Esophagus muscularis mucosa (tissue), 4 donors: ENCODE measurements around the gene RALGAPA1. TPM values are rescaled to one million over a fixed set of nuclear protein-coding genes. Genes with fewer than 3 reads are reported as not detected.
"Not testable (repeated sequence)": the region's sequence is repeated elsewhere in the genome, so short reads cannot be mapped to it uniquely, and the experiment has no call there.

Experiments
- DNase-seq: peaks from one replicate; pipeline ENCODE4 v3.0.0-alpha.2; 2017; ENCODE audit errors: extremely low spot score
- H3K27ac ChIP-seq, 4 donors: fragments of 200-600 bp; sonication (generic); replicated peaks in 1 of 4; 1 replicate in 3 of 4; 2 replicates in 1 of 4; pipeline ENCODE4 v1.5.1; 2016 to 2019; ENCODE audit warnings: mild to moderate bottlenecking in 1 of 4
- H3K27me3 ChIP-seq, 4 donors: fragments of 200-600 bp; sonication (generic); one replicate each; pipeline versions ENCODE4 v1.5.1 to v1.6.0; 2016 to 2019
- H3K36me3 ChIP-seq, 4 donors: fragments of 200-600 bp; sonication (generic); one replicate each; pipeline ENCODE4 v1.5.1; 2016 to 2019
- H3K4me1 ChIP-seq, 4 donors: fragments of 200-600 bp; sonication (generic); one replicate each; pipeline ENCODE4 v1.5.1; 2016 to 2019
- H3K4me3 ChIP-seq, 4 donors: fragments of 200-600 bp; sonication (generic); 1 replicate in 2 of 4; 2 replicates in 2 of 4; pipeline ENCODE4 v1.5.1; 2016 to 2019; ENCODE audit warnings: mild to moderate bottlenecking in 4 of 4, moderate library complexity in 1 of 4
- H3K9me3 ChIP-seq, 4 donors: fragments of 200-600 bp; sonication (generic); 1 replicate in 3 of 4; 2 replicates in 1 of 4; pipeline ENCODE4 v1.5.1; 2016 to 2019
- CTCF ChIP-seq, 3 experiments: fragments of 200-600 bp in 2 of 3; fragments of 450-650 bp in 1 of 3; sonication (generic) in 2 of 3; IDR thresholded peaks; one replicate each; pipeline ENCODE4 v1.5.1; 2017 to 2019; ENCODE audit warnings: antibody characterized with exemption in 3 of 3, mild to moderate bottlenecking in 2 of 3, moderate library complexity in 1 of 3
- EP300 ChIP-seq: sonication (generic); formaldehyde crosslinking; IDR thresholded peaks from one replicate; pipeline ENCODE4 v1.6.1; 2017; ENCODE audit warnings: antibody characterized with exemption
- POLR2A ChIP-seq: fragments of 450-650 bp; IDR thresholded peaks from one replicate; pipeline ENCODE4 v1.6.1; 2017; ENCODE audit warnings: antibody characterized with exemption, moderate library complexity, mild to moderate bottlenecking, low read depth
- POLR2AphosphoS5 ChIP-seq, 2 donors: sonication (generic); formaldehyde crosslinking; IDR thresholded peaks; one replicate each; pipeline ENCODE4 v1.6.1; 2017; ENCODE audit warnings: antibody characterized with exemption in 2 of 2
- WGBS: methylation state at CpG from one replicate; pipeline ENCODE4 v1.1.5; 2018; 5-methylcytosine and 5-hydroxymethylcytosine counted together
- intact Hi-C: fragments of 100-400 bp; cut with DNase I; formaldehyde crosslinking; loops from one replicate; pipeline ENCODE4 v1.15.1; 2023
- total RNA-seq, 4 donors: library from RNA; depleted of rRNA; stranded (reverse); fragments of >200 nt; gene quantifications; one replicate each; pipeline versions ENCODE4 v1.1.0 to v1.2.1, GENCODE V29; 2016

Gene RALGAPA1
- total RNA-seq, 4 donors from 2014 or later, result 48.2 to 77.7 (median 52.1) TPM

GRCh38 chr14:35741345-35742031 is 67.6 kb downstream of the RALGAPA1 start:
- no peaks in the 10 kb centered on the region for H3K9me3 ChIP-seq
- no peaks in the 10 kb centered on the region for H3K27me3 ChIP-seq
- H3K27ac ChIP-seq, result no peak overlapping the region
- TF ChIP-seq CTCF (IDR thresholded peaks at IDR 0.05), result no peak
- no peak overlapping the region for H3K4me3 ChIP-seq
- H3K36me3 ChIP-seq, result peaks cover 0 to 82% (median 48%) of the 10 kb centered on the region in 4 donors
- no peaks in the 10 kb centered on the region for H3K4me1 ChIP-seq
- WGBS, result 89% methylated on average over 3 of the region's 3 CpGs
- no peak for DNase-seq
- intact Hi-C loops, result loop anchor here (10.0 kb wide), 1 partner anchor 73 kb away; no protein-coding TSS in a partner anchor

GRCh38 chr14:35740215-35740614 is 68.9 kb downstream of the RALGAPA1 start:
- 91% methylated on average over 1 of the region's 1 CpG for WGBS

DNA sequence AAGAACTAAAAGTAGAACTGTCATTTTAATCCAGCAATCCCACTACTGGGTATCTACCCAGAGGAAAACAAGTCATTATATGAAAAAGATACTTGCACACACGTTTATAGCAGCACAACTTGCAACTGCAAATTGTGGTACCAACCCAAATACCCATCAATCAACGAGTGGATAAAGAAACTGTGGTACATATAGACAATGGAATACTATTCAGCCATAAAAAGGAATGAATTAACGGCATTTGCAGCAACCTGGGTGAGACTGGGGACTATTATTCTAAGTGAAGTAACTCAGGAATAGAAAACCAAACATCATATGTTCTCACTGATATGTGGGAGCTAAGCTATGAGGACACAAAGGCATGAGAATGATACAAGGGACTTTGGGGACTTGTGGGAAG is 73.9 kb downstream of the RALGAPA1 start:
- H3K4me1 ChIP-seq, H3K9me3 ChIP-seq, DNase-seq, H3K4me3 ChIP-seq, H3K27me3 ChIP-seq, intact Hi-C loops, H3K27ac ChIP-seq: not testable (repeated sequence)
- peaks cover 0 to 68% (median 28%) of the 10 kb centered on the region in 4 donors for H3K36me3 ChIP-seq
- WGBS, result 90% methylated on average over 3 of the region's 3 CpGs

More at GRCh38 chr14:35740215-35740614, 68.9 kb downstream of the RALGAPA1 start:
- peaks cover 0 to 83% (median 47%) of the 10 kb centered on the region in 4 donors for H3K36me3 ChIP-seq
- no peaks in the 10 kb centered on the region for H3K9me3 ChIP-seq
- no peak for DNase-seq
- H3K27ac ChIP-seq, result no peak overlapping the region
- H3K4me1 ChIP-seq, result no peaks in the 10 kb centered on the region
- intact Hi-C loops, result loop anchor here (10.0 kb wide), 1 partner anchor 75 kb away; no protein-coding TSS in a partner anchor
- no peak overlapping the region for H3K4me3 ChIP-seq
- no peaks in the 10 kb centered on the region for H3K27me3 ChIP-seq
- TF ChIP-seq POLR2AphosphoS5 (IDR thresholded peaks at IDR 0.05) (no peak), EP300 (no peak), POLR2A (no peak), CTCF (IDR thresholded peaks at IDR 0.05) (no peak)

GRCh38 chr14:35733510-35733909 is 75.6 kb downstream of the RALGAPA1 start:
- H3K27me3 ChIP-seq, H3K4me3 ChIP-seq, H3K4me1 ChIP-seq, intact Hi-C loops, H3K27ac ChIP-seq, H3K9me3 ChIP-seq, DNase-seq: not testable (repeated sequence)
- peaks cover 0 to 68% (median 35%) of the 10 kb centered on the region in 4 donors for H3K36me3 ChIP-seq
- WGBS, result 95% methylated on average over 1 of the region's 1 CpG

DNA sequence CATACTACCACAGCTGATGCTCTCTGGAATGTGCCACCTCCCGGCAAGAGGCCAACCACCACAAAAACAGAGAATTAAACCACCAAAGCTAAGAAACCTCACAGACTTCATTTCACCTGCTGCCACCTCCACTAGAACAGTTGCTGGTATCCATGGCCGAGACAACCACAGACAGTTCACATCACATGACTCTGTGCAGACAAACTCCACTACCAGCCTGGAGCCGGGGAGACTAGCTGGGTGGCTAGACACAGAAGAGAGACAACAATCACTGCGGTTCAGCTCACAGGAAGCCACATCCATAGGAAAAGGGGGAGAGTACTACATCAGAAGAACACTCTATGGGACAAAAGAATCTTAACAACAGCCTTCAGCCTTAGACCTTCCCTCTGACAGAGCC is 78.2 kb downstream of the RALGAPA1 start:
- WGBS, result 94% methylated on average over 4 of the region's 4 CpGs
- TF ChIP-seq CTCF (IDR thresholded peaks at IDR 0.05) (no peak), POLR2A (no peak), EP300 (no peak), POLR2AphosphoS5 (IDR thresholded peaks at IDR 0.05) (no peak)
- intact Hi-C loops, result no loop called here
- H3K27ac ChIP-seq, result no peak overlapping the region
- no peak overlapping the region for H3K4me3 ChIP-seq
- H3K36me3 ChIP-seq, result peaks cover 5 to 53% (median 25%) of the 10 kb centered on the region in 4 donors
- DNase-seq, result no peak
- no peaks in the 10 kb centered on the region for H3K4me1 ChIP-seq
- H3K27me3 ChIP-seq, result no peaks in the 10 kb centered on the region
- H3K9me3 ChIP-seq, result no peaks in the 10 kb centered on the region

DNA sequence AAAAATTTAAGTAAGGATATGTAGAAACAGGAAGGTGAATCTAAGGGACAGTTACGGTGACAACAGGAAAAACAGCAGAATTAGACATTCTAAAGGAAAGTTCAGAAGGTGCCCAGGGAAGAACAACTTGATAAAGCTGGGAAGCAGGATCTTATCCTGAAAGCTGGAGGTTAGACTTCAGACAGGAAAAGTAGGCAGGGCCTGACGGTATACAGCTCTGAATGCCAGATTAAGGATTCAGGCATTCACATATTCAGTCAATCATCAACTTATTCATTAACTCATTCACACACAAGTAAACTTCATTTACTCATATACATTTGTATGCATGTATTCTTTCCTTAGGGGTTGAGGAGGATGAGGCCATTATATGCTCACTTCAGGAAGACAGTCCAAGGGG is 81.3 kb downstream of the RALGAPA1 start:
- intact Hi-C loops, result no loop called here
- Histone ChIP-seq H3K4me1 (no peaks in the 10 kb centered on the region), H3K36me3 (peaks cover 8 to 42% (median 23%) of the 10 kb centered on the region in 4 donors), H3K27me3 (no peaks in the 10 kb centered on the region), H3K9me3 (no peaks in the 10 kb centered on the region), H3K27ac (no peak overlapping the region), H3K4me3 (no peak overlapping the region)
- 88% methylated on average over 2 of the region's 2 CpGs for WGBS
- TF ChIP-seq EP300 (no peak), POLR2AphosphoS5 (IDR thresholded peaks at IDR 0.05) (no peak), POLR2A (no peak), CTCF (IDR thresholded peaks at IDR 0.05) (no peak)
- no peak for DNase-seq
